GM18861 (cell line): ENCODE data around the gene RGS6.
"Not testable (repeated sequence)": the region's sequence is repeated elsewhere in the genome, so short reads cannot be mapped to it uniquely, and the experiment has no call there.

Experiments
- ATAC-seq: cut with Tn5 transposase; IDR thresholded peaks from one replicate; pipeline ENCODE4 v1.9.1; 2021; ENCODE audit not compliant: unreplicated experiment

The RGS6 gene

DNA sequence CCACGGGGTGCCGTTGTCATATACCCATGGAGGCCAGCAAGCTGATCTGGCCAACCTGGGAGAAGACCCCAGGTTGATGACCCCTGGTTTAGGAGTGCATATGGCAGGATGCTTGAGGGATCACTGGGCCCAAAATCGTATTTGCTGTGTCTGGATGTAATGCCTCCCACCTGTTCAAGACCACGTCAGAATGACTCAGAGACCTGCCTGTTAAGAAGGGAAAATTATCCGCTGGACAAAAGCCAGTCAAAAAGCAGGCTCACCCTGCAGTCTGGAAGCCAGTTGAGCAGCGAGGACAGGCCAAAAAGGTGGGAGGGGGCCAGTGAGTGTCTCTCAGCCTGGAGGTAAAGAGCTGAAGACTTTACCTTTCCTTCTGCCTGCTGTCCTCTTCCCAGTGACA is 512.5 kb downstream of the RGS6 start:
- no peak for ATAC-seq

DNA sequence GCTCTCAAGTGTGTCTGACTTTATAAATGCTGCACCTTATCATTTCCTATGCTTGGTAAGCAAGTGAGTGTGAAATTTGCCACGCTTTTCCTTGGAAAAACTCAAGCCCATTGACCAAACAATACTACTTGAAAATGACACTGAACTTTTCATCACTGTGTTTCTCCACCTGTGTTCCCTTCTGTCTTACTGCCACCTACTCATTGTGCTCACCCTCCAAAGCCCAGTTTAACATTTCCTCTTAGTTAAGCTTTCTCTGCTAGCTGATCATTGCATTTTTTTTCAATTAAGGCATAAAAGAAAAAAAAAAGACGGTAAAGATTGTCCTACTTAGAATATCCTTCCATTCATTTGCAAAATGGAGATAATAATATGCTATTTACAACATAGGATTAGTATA is 516.0 kb downstream of the RGS6 start:
- no peak for ATAC-seq

- ATAC-seq: no peak
Measured at GRCh38 chr14:72450473-72451044, 518.3 kb downstream of the RGS6 start.

- ATAC-seq: no peak
Measured at GRCh38 chr14:72451054-72451972, 519.1 kb downstream of the RGS6 start.

DNA sequence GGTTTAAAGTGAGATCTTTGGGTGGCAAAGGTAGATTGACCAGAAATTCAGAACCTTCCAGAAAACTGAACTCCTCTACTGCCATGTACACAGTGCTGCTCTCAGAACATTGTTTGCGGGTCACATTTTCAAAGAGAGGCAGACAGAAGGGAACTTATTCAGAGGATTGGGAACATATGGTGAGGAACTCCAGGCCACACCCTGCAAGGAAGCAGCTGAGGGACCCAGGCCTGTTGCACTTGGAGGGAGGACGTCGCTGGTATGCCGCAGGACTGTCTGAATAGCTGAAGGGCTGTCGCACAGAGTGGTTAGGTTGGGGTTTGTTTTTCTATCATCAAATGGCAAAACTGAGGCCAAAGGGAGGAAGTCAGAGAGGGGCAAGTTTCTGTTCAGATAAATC is 520.5 kb downstream of the RGS6 start:
- no peak for ATAC-seq

GRCh38 chr14:72454388-72455160 is 522.3 kb downstream of the RGS6 start:
- ATAC-seq: no peak

- ATAC-seq: no peak
Measured at GRCh38 chr14:72457641-72458040, 525.4 kb downstream of the RGS6 start.

DNA sequence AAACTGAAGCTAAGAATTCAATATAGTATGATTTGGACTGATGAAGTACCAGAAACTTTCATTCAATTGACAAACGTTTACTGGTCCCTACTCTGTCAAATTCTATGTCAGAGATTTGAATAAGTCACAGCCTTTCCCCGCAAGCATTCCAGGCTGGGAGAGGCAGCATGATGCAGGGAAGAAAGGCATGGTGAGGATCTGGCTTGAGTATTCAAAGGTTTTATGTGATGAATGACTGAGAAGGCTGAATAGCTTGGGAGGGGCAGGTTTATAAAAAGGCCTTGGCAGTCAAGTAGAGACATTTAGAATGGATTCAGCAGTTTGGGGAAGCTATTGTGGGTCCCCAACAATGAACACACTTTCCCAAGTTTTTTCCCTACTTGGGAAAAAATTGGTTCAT is 529.8 kb downstream of the RGS6 start:
- no peak for ATAC-seq

DNA sequence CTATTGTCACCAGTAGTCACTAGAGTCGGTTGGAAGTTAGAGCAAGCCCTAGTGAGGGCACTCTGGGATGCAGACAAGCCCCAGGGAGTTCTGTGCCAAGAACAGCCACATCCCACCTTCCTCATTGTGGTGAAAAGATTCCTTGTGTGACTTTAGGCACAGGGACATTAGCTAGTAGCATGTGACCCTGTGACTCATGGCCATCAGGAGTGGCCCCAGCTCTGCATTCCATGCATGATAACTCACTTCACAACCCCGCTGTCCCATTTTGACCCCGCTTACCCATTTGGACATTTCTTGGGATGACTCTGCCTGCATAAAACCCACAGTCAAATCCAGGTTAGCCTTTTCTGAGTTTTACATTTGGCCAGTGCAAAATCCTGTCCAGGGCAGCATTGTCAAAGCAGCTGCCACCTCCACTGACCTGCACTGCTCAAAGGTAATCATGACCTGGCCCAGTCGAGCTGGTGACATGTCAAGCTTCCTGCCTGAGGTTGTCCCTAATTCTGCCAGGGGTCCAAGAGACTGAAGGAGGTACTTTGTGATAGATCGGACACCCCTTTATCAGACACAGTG is 531.1 kb downstream of the RGS6 start:
- no peak for ATAC-seq

DNA sequence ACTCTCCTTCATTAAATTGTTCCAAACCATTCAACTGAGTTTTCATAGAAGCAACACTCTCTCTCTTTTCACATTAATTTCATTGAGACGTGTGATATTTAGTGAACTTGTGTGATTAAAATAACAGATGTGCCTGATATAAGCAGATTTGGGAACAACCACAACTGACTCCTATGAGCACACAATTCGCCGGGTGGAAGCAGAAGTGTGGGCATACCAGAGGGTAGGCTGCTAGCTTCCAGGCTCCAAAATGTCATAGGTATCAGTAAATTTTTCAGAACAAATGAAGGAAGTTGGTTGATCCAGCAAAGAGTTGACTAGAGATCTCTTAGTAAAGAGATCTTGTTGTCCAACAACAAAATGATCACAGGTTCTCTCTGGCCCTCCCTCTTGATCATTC is 532.0 kb downstream of the RGS6 start:
- ATAC-seq: no peak

GRCh38 chr14:72466325-72466724 is 534.1 kb downstream of the RGS6 start:
- no peak for ATAC-seq

DNA sequence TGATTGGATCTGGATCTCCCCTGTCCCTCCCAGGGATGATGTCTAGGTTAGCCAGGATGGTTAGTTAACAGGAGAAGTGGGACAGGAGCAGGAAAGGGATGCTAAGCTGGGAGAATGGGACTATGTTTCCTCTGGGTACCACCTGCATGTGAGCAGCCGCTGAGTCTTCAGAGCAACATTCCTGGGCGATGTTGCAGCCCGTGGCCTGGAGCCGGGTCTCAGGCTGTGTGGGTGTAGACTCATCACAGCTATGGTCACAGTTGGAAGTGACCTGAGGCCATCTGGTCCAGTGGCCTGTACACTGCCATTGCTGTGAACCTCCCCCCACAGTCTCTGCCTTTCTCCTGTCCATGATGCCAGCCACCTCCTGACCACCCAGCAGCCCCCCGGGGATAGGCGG is 539.1 kb downstream of the RGS6 start:
- no peak for ATAC-seq

GRCh38 chr14:72472845-72473244 is 540.6 kb downstream of the RGS6 start:
- no peak for ATAC-seq

- peak; percentile 82 for ATAC-seq
Measured at GRCh38 chr14:72476657-72477499, 544.6 kb downstream of the RGS6 start.

- not testable (repeated sequence) for ATAC-seq
Measured at GRCh38 chr14:72477578-72477977, 545.3 kb downstream of the RGS6 start.

DNA sequence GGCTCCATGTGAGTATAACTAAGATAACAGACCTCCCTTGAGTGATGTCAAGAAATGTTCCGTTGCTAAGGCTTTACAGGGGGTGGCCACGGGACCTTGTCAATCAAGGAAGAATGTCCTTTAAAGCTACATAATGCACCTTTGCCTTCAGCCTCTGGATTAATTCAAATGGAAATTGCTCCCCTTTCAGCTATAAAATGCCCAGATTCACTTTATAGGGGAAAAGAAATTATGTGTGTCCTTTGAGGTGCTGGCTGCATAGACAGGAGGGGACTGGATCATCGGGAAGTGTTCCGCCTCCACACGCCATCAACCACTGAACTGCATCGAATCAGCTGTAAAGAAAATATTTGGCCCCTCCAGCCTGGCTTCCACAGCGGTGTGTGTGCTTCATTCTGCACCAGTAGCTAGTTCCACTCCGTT is 546.3 kb downstream of the RGS6 start:
- no peak for ATAC-seq

GRCh38 chr14:72479461-72479931 is 547.3 kb downstream of the RGS6 start:
- ATAC-seq: no peak

- ATAC-seq: no peak
Measured at GRCh38 chr14:72480464-72481243, 548.4 kb downstream of the RGS6 start.

GRCh38 chr14:72483311-72483710 is 551.1 kb downstream of the RGS6 start:
- ATAC-seq: no peak

GRCh38 chr14:72485695-72486094 is 553.5 kb downstream of the RGS6 start:
- ATAC-seq: no peak
